PC-9 (cell line): Measurements from ENCODE around the gene CD6. TPM values are rescaled to one million over a fixed set of nuclear protein-coding genes. Genes with fewer than 3 reads are reported as not detected.
A peak's percentile ranks its signal among the peaks of the same experiment; 100 is the strongest.

Source experiments
- BruUV-seq: library from RNA; stranded (reverse); fragments of 400-500 nt; replicated peaks from 2 replicates; lab custom pipeline; 2021; lab: Mats Ljungman, UMichigan
- CTCF ChIA-PET: fragments of 300-600 bp; sonication (Branson Sonifier 250); formaldehyde crosslinking; loops from one replicate; lab custom pipeline; 2022; ENCODE audit warnings: antibody characterized with exemption; lab: Charles Lee
- POLR2A ChIA-PET: fragments of 300-600 bp; sonication (Branson Sonifier 250); formaldehyde crosslinking; loops from one replicate; lab custom pipeline; 2022; ENCODE audit warnings: antibody characterized with exemption; ENCODE audit not compliant: unreplicated experiment; lab: Charles Lee
- DNase-seq, 2 experiments: peaks; one replicate each; pipeline versions ENCODE4 v3.0.0 to v3.0.0-alpha.2; 2015 to 2022; ENCODE audit warnings: mixed read lengths in 1 of 2
- H2AFZ ChIP-seq: fragments of 200-600 bp; sonication (generic); 2 replicates; pipeline ENCODE4 v1.8.1; 2017; ENCODE audit warnings: antibody characterized with exemption
- H3F3A ChIP-seq: fragments of 200-600 bp; sonication (generic); 2 replicates; pipeline ENCODE4 v1.8.1; 2017; ENCODE audit warnings: antibody characterized with exemption, mild to moderate bottlenecking, low read depth; ENCODE audit not compliant: insufficient read depth
- H3K27ac ChIP-seq: fragments of 200-600 bp; sonication (generic); 2 replicates; pipeline ENCODE4 v1.6.1; 2016; ENCODE audit warnings: mixed run types
- H3K27me3 ChIP-seq: fragments of 200-600 bp; sonication (generic); 2 replicates; pipeline ENCODE4 v1.6.1; 2016; ENCODE audit warnings: low read depth, mixed run types; ENCODE audit not compliant: insufficient read depth
- H3K36me3 ChIP-seq: fragments of 200-600 bp; sonication (generic); 2 replicates; pipeline ENCODE4 v1.6.1; 2016; ENCODE audit warnings: low read depth, mixed run types
- H3K4me1 ChIP-seq: fragments of 200-600 bp; sonication (generic); replicated peaks from 2 replicates; pipeline ENCODE4 v1.6.1; 2016; ENCODE audit warnings: mixed run types; ENCODE audit not compliant: insufficient read depth
- H3K4me2 ChIP-seq: fragments of 200-600 bp; sonication (generic); 2 replicates; pipeline ENCODE4 v1.6.1; 2017; ENCODE audit warnings: mixed run types
- H3K4me3 ChIP-seq: fragments of 200-600 bp; sonication (generic); 2 replicates; pipeline ENCODE4 v1.6.1; 2016; ENCODE audit warnings: mixed run types
- H3K79me2 ChIP-seq: fragments of 200-600 bp; sonication (generic); 2 replicates; pipeline ENCODE4 v1.6.1; 2017; ENCODE audit warnings: low read depth, mixed run types
- H3K9me2 ChIP-seq: fragments of 200-600 bp; sonication (generic); 2 replicates; pipeline ENCODE4 v1.8.1; 2017; ENCODE audit warnings: mild to moderate bottlenecking; ENCODE audit not compliant: insufficient read depth
- H3K9me3 ChIP-seq: fragments of 200-600 bp; sonication (generic); 2 replicates; pipeline ENCODE4 v1.8.1; 2016; ENCODE audit warnings: low read depth; ENCODE audit not compliant: insufficient read depth
- H4K20me1 ChIP-seq: fragments of 200-600 bp; sonication (generic); 2 replicates; pipeline ENCODE4 v1.8.1; 2017; ENCODE audit not compliant: insufficient read depth
- EZH2 ChIP-seq: fragments of 200-600 bp; sonication (generic); IDR thresholded peaks from 2 replicates; pipeline ENCODE4 v1.8.0; 2017; ENCODE audit warnings: antibody characterized with exemption, low read depth
- intact Hi-C: fragments of 100-400 bp; cut with micrococcal nuclease; formaldehyde crosslinking; loops from one replicate; pipeline ENCODE4 v1.10.0; 2022; ENCODE audit not compliant: unreplicated experiment
- total RNA-seq: library from RNA; stranded (reverse); gene quantifications from 2 replicates; pipeline ENCODE4 v1.2.3, GENCODE V29; 2021
- TF ChIP-seq, protein P1 (sequence below): fragments of 200-600 bp; sonication (generic); conservative IDR thresholded peaks from 2 replicates; pipeline ENCODE4 v1.6.1; 2017; ENCODE audit warnings: mixed run types, antibody characterized with exemption, mild to moderate bottlenecking, moderate library complexity

Gene CD6
- total RNA-seq, 1 experiment from 2014 or later: 0.74 TPM

DNA sequence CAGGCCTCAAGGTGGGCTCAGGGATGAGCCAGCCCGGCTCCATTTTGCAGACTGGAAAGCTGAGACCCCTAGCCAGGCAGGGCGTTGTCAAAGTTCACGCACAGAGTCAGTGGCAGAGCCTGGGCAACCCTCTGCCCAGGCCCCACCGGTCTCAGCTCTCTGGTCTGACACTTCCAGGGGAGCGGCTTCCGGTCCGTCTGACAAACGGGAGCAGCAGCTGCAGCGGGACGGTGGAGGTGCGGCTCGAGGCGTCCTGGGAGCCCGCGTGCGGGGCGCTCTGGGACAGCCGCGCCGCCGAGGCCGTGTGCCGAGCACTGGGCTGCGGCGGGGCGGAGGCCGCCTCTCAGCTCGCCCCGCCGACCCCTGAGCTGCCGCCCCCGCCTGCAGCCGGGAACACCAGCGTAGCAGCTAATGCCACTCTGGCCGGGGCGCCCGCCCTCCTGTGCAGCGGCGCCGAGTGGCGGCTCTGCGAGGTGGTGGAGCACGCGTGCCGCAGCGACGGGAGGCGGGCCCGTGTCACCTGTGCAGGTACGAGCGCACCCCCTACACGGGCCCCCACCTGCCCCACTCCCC is 36.0 kb downstream of the CD6 start:
- no peak overlapping the region for H3K4me3 ChIP-seq
- H3K9me2 ChIP-seq: no peaks in the 10 kb centered on the region
- no peaks in the 10 kb centered on the region for H3K9me3 ChIP-seq
- DNase-seq: peak in 1 of 2 experiments; percentile 34
- no peaks in the 10 kb centered on the region for H3K79me2 ChIP-seq
- ChIA-PET CTCF (no interaction called here), POLR2A (no interaction called here)
- H4K20me1 ChIP-seq: no peaks in the 10 kb centered on the region
- peak overlapping the region; percentile 9; the same call in 1 of the 2 replicates for H3K4me2 ChIP-seq
- H3K27ac ChIP-seq: no peak overlapping the region
- H3K4me1 ChIP-seq: no peaks in the 10 kb centered on the region
- H3K36me3 ChIP-seq: no peaks in the 10 kb centered on the region
- intact Hi-C loops: no loop called here
- no peak for TF ChIP-seq EZH2
- TF ChIP-seq, protein P1, sequence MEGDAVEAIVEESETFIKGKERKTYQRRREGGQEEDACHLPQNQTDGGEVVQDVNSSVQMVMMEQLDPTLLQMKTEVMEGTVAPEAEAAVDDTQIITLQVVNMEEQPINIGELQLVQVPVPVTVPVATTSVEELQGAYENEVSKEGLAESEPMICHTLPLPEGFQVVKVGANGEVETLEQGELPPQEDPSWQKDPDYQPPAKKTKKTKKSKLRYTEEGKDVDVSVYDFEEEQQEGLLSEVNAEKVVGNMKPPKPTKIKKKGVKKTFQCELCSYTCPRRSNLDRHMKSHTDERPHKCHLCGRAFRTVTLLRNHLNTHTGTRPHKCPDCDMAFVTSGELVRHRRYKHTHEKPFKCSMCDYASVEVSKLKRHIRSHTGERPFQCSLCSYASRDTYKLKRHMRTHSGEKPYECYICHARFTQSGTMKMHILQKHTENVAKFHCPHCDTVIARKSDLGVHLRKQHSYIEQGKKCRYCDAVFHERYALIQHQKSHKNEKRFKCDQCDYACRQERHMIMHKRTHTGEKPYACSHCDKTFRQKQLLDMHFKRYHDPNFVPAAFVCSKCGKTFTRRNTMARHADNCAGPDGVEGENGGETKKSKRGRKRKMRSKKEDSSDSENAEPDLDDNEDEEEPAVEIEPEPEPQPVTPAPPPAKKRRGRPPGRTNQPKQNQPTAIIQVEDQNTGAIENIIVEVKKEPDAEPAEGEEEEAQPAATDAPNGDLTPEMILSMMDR: no peak
- H2AFZ ChIP-seq: no peak overlapping the region
- BruUV-seq: no TSS peak
- H3F3A ChIP-seq: no peaks in the 10 kb centered on the region
- H3K27me3 ChIP-seq: peaks cover 23% of the 10 kb centered on the region

DNA sequence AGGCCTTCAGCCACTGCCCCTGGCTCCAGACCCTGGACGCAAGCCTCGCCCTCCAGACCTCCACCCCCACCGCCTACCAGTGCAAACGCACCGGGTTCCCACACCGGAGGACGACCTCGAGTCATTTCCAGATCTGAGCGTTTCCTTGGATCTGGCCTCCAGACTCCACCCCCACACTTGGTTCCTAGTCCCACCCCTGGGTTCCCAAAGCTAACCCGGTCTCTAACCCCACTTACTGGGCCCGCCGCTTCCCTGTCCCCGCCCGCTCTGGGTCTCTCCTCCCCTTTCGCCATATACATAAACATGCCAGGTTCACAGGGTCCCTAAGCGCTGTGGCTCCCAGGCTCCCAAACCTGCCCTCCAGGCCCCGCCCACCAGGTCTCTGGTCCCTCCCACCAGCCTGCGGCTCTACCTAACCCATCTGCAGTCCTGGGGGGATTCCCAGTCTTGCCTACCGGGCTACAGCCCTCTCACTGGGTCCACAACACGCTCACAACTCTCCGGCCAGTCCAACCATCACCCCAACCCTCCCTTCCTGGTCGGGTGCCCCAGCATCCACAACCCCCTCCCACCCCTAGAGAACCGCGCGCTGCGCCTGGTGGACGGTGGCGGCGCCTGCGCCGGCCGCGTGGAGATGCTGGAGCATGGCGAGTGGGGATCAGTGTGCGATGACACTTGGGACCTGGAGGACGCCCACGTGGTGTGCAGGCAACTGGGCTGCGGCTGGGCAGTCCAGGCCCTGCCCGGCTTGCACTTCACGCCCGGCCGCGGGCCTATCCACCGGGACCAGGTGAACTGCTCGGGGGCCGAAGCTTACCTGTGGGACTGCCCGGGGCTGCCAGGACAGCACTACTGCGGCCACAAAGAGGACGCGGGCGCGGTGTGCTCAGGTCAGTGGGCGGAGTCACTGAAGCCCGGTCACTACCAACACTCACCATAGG is 36.7 kb downstream of the CD6 start:
- no peak overlapping the region for H2AFZ ChIP-seq
- H3K9me3 ChIP-seq: no peaks in the 10 kb centered on the region
- TF ChIP-seq, protein P1: no peak
- no peak for TF ChIP-seq EZH2
- no peaks in the 10 kb centered on the region for H3K36me3 ChIP-seq
- CTCF ChIA-PET: no interaction called here
- H3K27me3 ChIP-seq: peaks cover 30% of the 10 kb centered on the region
- peak overlapping the region; percentile 9; the same call in 1 of the 2 replicates for H3K4me2 ChIP-seq
- H4K20me1 ChIP-seq: no peaks in the 10 kb centered on the region
- H3K4me3 ChIP-seq: no peak overlapping the region
- peak in 1 of 2 experiments; percentile 53 for DNase-seq
- no peaks in the 10 kb centered on the region for H3K4me1 ChIP-seq
- intact Hi-C loops: no loop called here
- POLR2A ChIA-PET: no interaction called here
- BruUV-seq: no TSS peak
- no peaks in the 10 kb centered on the region for H3K9me2 ChIP-seq
- no peaks in the 10 kb centered on the region for H3F3A ChIP-seq
- no peaks in the 10 kb centered on the region for H3K79me2 ChIP-seq
- no peak overlapping the region for H3K27ac ChIP-seq

DNA sequence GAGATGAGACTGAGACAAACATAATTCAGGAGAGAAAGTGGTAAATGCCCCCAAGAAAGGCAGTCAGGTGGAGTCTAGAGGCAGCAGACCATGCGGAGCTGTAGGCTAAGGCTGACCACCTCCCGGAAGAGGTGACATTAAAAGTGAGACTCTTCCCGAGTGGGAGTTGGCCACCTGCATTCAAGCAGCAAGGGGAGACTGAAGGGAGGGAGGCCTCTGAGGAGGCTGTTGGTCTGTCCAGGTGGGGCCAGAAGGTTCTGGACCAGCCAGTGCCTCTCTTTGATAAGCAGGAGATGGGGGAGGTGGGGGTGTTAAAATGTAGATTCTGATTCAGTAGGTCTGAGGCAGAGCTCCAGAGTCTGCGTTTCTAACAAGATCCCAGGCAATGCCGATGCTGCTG is 37.5 kb downstream of the CD6 start:
- TF ChIP-seq, protein P1: no peak
- TF ChIP-seq EZH2: no peak
- H3K9me2 ChIP-seq: no peaks in the 10 kb centered on the region
- no peak overlapping the region for H3K4me3 ChIP-seq
- H3K4me2 ChIP-seq: no peak overlapping the region
- POLR2A ChIA-PET: interaction anchor here (0.5 kb wide), 1 partner anchor 33 kb away, joined by 10 read pairs; no protein-coding TSS in a partner anchor
- no peaks in the 10 kb centered on the region for H3K9me3 ChIP-seq
- no peaks in the 10 kb centered on the region for H3K4me1 ChIP-seq
- intact Hi-C loops: no loop called here
- H3K79me2 ChIP-seq: no peaks in the 10 kb centered on the region
- no peak overlapping the region for H2AFZ ChIP-seq
- H3K36me3 ChIP-seq: no peaks in the 10 kb centered on the region
- no peaks in the 10 kb centered on the region for H3F3A ChIP-seq
- H3K27ac ChIP-seq: no peak overlapping the region
- no peak for DNase-seq
- CTCF ChIA-PET: no interaction called here
- H4K20me1 ChIP-seq: no peaks in the 10 kb centered on the region
- BruUV-seq: no TSS peak
- peaks cover 37% of the 10 kb centered on the region for H3K27me3 ChIP-seq
